K562 (cell line): ENCODE data around the gene TLCD4. TPM values are rescaled to one million over a fixed set of nuclear protein-coding genes. Genes with fewer than 3 reads are reported as not detected.

ENCODE experiments used
- ATF1 ChIP-seq, 2 experiments: fragments of 450-650 bp in 1 of 2; IDR thresholded peaks; 2 replicates each; pipeline ENCODE4 v1.6.1; 2016; ENCODE audit warnings: missing compliant biosample characterization in 1 of 2, missing genetic modification characterization in 1 of 2
- CAMTA2 ChIP-seq: fragments of 250-450 bp; sonication (Bioruptor Pico); conservative IDR thresholded peaks from 2 replicates; pipeline ENCODE4 v1.5.1; 2022
- CHAMP1 ChIP-seq: fragments of 450-650 bp; IDR thresholded peaks from 2 replicates; pipeline ENCODE4 v1.6.1; 2016; ENCODE audit warnings: mild to moderate bottlenecking
- CREB1 ChIP-seq, 2 experiments: sonication (generic) in 1 of 2; formaldehyde crosslinking in 1 of 2; IDR thresholded peaks; 2 replicates each; pipeline versions ENCODE4 v1.6.1 to v1.8.0; 2012 to 2022; ENCODE audit warnings: inconsistent platforms in 1 of 2, mild to moderate bottlenecking in 1 of 2, missing genetic modification reagents in 1 of 2, moderate library complexity in 1 of 2
- ELK1 ChIP-seq: sonication (generic); formaldehyde crosslinking; IDR thresholded peaks from 2 replicates; pipeline ENCODE4 v1.8.1; 2022; ENCODE audit warnings: missing genetic modification reagents
- FOXA3 ChIP-seq, 2 experiments: fragments of 450-650 bp in 1 of 2; sonication (generic) in 1 of 2; formaldehyde crosslinking; IDR thresholded peaks in 1 of 2; conservative IDR thresholded peaks in 1 of 2; 2 replicates each; pipeline versions ENCODE4 v1.4.0 to v1.8.0; 2020 to 2022; ENCODE audit warnings: mild to moderate bottlenecking in 2 of 2, missing genetic modification reagents in 1 of 2
- FOXK2 ChIP-seq, 2 experiments: fragments of 450-650 bp; IDR thresholded peaks in 1 of 2; conservative IDR thresholded peaks in 1 of 2; 2 replicates each; pipeline ENCODE4 v1.6.1; 2016; ENCODE audit warnings: low read depth in 2 of 2, mild to moderate bottlenecking in 1 of 2
- JUND ChIP-seq, 2 experiments: IDR thresholded peaks; 2 replicates in 1 of 2; 3 replicates in 1 of 2; pipeline ENCODE4 v1.6.1; 2011; ENCODE audit warnings: borderline replicate concordance in 2 of 2, low read depth in 2 of 2, low read length in 2 of 2, improper control_type of control experiment in 1 of 2, missing biosample characterization in 1 of 2, missing genetic modification characterization in 1 of 2, missing genetic modification reagents in 1 of 2
- KAT7 ChIP-seq: sonication (generic); formaldehyde crosslinking; IDR thresholded peaks from 2 replicates; pipeline ENCODE4 v1.8.0; 2022; ENCODE audit warnings: missing genetic modification reagents, mild to moderate bottlenecking, borderline replicate concordance
- MAFG ChIP-seq: fragments of 450-650 bp; conservative IDR thresholded peaks from 2 replicates; pipeline ENCODE4 v1.6.1; 2016; ENCODE audit warnings: missing genetic modification characterization, missing compliant biosample characterization
- MYC ChIP-seq, 2 experiments: fragments of 250-450 bp in 1 of 2; sonication (Bioruptor Pico) in 1 of 2; IDR thresholded peaks; 2 replicates each; pipeline versions ENCODE4 v1.5.1 to v1.6.1; 2012 to 2021; ENCODE audit warnings: low read depth in 2 of 2, borderline replicate concordance in 1 of 2, improper control_type of control experiment in 1 of 2, low read length in 1 of 2, mild to moderate bottlenecking in 1 of 2, moderate library complexity in 1 of 2
- NCOA6 ChIP-seq: fragments of 450-650 bp; IDR thresholded peaks from 2 replicates; pipeline ENCODE4 v1.6.1; 2017; ENCODE audit warnings: mild to moderate bottlenecking
- NCOR1 ChIP-seq: fragments of 450-650 bp; IDR thresholded peaks from 2 replicates; pipeline ENCODE4 v1.6.1; 2016; ENCODE audit warnings: mild to moderate bottlenecking, moderate library complexity
- RB1 ChIP-seq: fragments of 450-650 bp; IDR thresholded peaks from 2 replicates; pipeline ENCODE4 v1.6.1; 2017; ENCODE audit warnings: low read depth, mild to moderate bottlenecking
- RNF219 ChIP-seq: fragments of 250-450 bp; sonication (Bioruptor Pico); IDR thresholded peaks from 2 replicates; pipeline ENCODE4 v1.5.0; 2022; ENCODE audit warnings: mild to moderate bottlenecking
- SETDB1 ChIP-seq: IDR thresholded peaks from one replicate; pipeline ENCODE4 v1.6.1; 2012; ENCODE audit warnings: low read length, control low read depth, inconsistent platforms
- SP1 ChIP-seq: sonication (generic); formaldehyde crosslinking; IDR thresholded peaks from 2 replicates; pipeline ENCODE4 v1.8.1; 2022; ENCODE audit warnings: mild to moderate bottlenecking, missing genetic modification reagents
- TBL1XR1 ChIP-seq, 2 experiments: IDR thresholded peaks; 2 replicates each; pipeline ENCODE4 v1.6.1; 2012; ENCODE audit warnings: improper control_type of control experiment in 2 of 2, low read length in 2 of 2, mild to moderate bottlenecking in 1 of 2
- TFAM ChIP-seq: fragments of 250-450 bp; sonication (Bioruptor Pico); conservative IDR thresholded peaks from 2 replicates; pipeline ENCODE4 v1.5.0; 2021; ENCODE audit warnings: mild to moderate bottlenecking, moderate library complexity
- ZNF263 ChIP-seq: sonication (generic); formaldehyde crosslinking; IDR thresholded peaks from 2 replicates; pipeline ENCODE4 v1.8.0; 2022; ENCODE audit warnings: mild to moderate bottlenecking, missing genetic modification reagents, borderline replicate concordance
- ZNF785 ChIP-seq: fragments of 250-450 bp; sonication (Bioruptor Pico); IDR thresholded peaks from 2 replicates; pipeline ENCODE4 v1.4.0; 2020; ENCODE audit warnings: mild to moderate bottlenecking
- ZZZ3 ChIP-seq: fragments of 450-650 bp; IDR thresholded peaks from 2 replicates; pipeline ENCODE4 v1.6.1; 2016; ENCODE audit warnings: antibody characterized with exemption, mild to moderate bottlenecking, moderate library complexity
- polyA plus RNA-seq, 8 experiments: library from polyadenylated mRNA; depleted of rRNA in 4 of 8; stranded (reverse) in 5 of 8; unstranded in 3 of 8; fragments of >200 nt; fragmentation: Nextera tagmentation in 2 of 8; fragmentation: Illumina TruSeq in 1 of 8; extraction: Ambion mirVana in 2 of 8; extraction: Trizol in 1 of 8; gene quantifications; 2 replicates each; pipeline versions ENCODE4 v1.2.1 to v1.2.3, GENCODE V29; 2011 to 2014; ENCODE audit warnings: inconsistent platforms in 1 of 8, missing spikeins in 1 of 8
- total RNA-seq, 7 experiments: library from RNA; depleted of rRNA in 6 of 7; stranded (reverse); fragments of >200 nt in 6 of 7; fragmentation: Illumina TruSeq in 2 of 7; extraction: Trizol in 2 of 7; gene quantifications; 2 replicates each; pipeline versions ENCODE4 v1.2.1 to v1.2.3, GENCODE V29; 2011 to 2021; ENCODE audit warnings: low replicate concordance in 1 of 7

TLCD4 gene
- total and polyA plus RNA-seq, 9 of the 15 experiments (the other 6 are each of a cell fraction or from before 2014, with no cell fraction given), result 3.5 to 19.8 (median 7.6) TPM

GRCh38 chr1:95116580-95117206 is 462 bp upstream of the TLCD4 start (continued):
- TF ChIP-seq SP1 (CRISPR knock-in tag) (peak; percentile 56; the same call in 1 of the 2 replicates), SETDB1 (no peak), CAMTA2 (CRISPR knock-in tag) (no peak), TBL1XR1 (IDR thresholded peaks at IDR 0.05; ENCODE audit: low read length in 2 of 2) (peak in 1 of 2 experiments; percentile 40; a peak in 1 of 4 replicates), FOXA3 (CRISPR knock-in tag; conservative IDR thresholded peaks at IDR 0.05 in 1 of 2, IDR thresholded peaks at IDR 0.05 in 1 of 2) (no peak), RB1 (peak; percentile 74), NCOA6 (no peak), MYC (IDR thresholded peaks at IDR 0.05; ENCODE audit: low read depth, low read length) (peak; percentile 71), MYC (CRISPR knock-in tag; IDR thresholded peaks at IDR 0.05; ENCODE audit: borderline replicate concordance, low read depth) (no peak), MAFG (no peak), ZZZ3 (no peak), ZNF785 (CRISPR knock-in tag) (no peak), ATF1 (CRISPR knock-in tag; IDR thresholded peaks at IDR 0.05) (no peak), ATF1 (tag; IDR thresholded peaks at IDR 0.05) (0 out of 2 replicates have a peak, but pooled peaks have one; percentile 36), CHAMP1 (peak; percentile 46; the same call in 1 of the 2 replicates), JUND (IDR thresholded peaks at IDR 0.05; ENCODE audit: borderline replicate concordance, low read depth, low read length) (peak; percentile 39; the same call in 1 of the 2 replicates), JUND (tag; IDR thresholded peaks at IDR 0.05; ENCODE audit: borderline replicate concordance, low read depth, low read length) (no peak; the same call in 2 of the 3 replicates), ZNF263 (CRISPR knock-in tag) (no peak), FOXK2 (conservative IDR thresholded peaks at IDR 0.05 in 1 of 2, IDR thresholded peaks at IDR 0.05 in 1 of 2; ENCODE audit: low read depth in 2 of 2) (no peak), ELK1 (no peak), CREB1 (IDR thresholded peaks at IDR 0.05) (no peak), CREB1 (CRISPR knock-in tag; IDR thresholded peaks at IDR 0.05) (peak; percentile 20; the same call in 1 of the 2 replicates), RNF219 (CRISPR knock-in tag) (no peak), KAT7 (0 out of 2 replicates have a peak, but pooled peaks have one; percentile 31), TFAM (CRISPR knock-in tag) (no peak), NCOR1 (0 out of 2 replicates have a peak, but pooled peaks have one; percentile 12)
